GM12801 (cell line): ENCODE results near the gene ATXN2.

Experiments
- TF ChIP-seq, protein P1 (sequence below): IDR thresholded peaks from one replicate; pipeline ENCODE4 v1.5.1; 2011; ENCODE audit warnings: control low read depth; ENCODE audit not compliant: insufficient read length; ENCODE audit errors: extremely low read depth

The ATXN2 gene

DNA sequence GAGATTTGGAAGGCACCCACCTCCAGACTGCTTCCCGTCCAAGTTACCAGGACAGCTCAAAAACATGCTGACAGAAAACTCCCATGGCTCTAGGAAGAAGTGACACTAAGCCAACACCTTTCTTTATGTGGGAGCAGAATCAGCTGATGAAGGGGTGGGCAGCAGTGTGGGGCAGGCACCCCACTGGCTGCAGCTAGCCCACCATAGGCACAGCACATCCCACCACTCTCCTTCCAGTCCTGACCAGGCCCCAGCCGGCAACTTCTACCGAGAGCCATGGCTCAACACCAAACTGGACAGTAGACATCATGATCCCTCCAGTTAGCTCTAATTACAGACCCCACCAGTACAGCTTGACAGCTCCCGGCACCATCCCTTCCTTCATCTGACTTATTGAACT lies 148.4 kb downstream of the ATXN2 start:
- TF ChIP-seq, protein P1, sequence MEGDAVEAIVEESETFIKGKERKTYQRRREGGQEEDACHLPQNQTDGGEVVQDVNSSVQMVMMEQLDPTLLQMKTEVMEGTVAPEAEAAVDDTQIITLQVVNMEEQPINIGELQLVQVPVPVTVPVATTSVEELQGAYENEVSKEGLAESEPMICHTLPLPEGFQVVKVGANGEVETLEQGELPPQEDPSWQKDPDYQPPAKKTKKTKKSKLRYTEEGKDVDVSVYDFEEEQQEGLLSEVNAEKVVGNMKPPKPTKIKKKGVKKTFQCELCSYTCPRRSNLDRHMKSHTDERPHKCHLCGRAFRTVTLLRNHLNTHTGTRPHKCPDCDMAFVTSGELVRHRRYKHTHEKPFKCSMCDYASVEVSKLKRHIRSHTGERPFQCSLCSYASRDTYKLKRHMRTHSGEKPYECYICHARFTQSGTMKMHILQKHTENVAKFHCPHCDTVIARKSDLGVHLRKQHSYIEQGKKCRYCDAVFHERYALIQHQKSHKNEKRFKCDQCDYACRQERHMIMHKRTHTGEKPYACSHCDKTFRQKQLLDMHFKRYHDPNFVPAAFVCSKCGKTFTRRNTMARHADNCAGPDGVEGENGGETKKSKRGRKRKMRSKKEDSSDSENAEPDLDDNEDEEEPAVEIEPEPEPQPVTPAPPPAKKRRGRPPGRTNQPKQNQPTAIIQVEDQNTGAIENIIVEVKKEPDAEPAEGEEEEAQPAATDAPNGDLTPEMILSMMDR, result no peak

DNA sequence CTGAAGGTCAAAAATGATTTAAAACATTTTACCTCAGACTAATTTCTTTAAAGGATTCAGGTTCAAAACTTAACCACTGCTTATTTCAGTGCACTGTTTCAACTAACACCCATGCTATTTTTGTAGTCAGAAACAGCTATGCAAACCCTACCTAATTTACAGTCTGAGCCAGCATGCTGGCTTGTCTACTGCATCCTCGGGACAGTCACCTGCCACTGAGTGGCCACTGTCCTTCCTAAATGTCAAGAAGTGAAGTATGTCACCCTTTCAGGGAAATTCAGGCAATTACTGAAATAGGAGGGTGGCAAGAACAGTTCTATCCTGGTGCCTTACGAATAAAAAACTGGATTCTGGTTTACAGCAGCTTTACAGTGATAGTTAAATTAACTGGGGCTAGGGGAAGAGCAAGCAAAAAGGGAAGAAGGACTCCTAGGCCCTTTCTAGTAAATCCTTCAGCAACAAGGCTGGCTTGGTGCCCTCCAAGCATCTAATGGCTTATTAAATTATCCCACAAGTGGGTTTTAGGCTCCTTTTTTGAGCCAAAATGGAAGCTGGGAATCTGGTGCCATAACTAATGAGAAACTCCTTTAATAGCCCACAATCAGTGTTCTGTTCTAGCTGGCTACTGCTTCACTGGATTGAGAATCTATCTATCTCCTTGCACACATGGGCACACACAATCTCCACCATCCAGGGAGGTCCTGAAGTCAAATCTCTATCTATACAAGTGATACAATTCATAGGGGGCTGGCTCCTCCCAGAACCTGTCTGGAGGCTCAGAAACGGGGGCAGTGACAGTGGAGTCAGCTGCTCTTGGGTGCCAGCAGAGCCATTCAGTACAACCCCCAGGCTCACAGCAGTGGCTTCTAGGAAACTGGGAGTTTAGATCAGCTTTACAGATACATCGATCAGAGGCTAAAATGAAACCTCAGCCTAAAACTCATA lies 150.0 kb downstream of the ATXN2 start:
- TF ChIP-seq, protein P1, result no peak

DNA sequence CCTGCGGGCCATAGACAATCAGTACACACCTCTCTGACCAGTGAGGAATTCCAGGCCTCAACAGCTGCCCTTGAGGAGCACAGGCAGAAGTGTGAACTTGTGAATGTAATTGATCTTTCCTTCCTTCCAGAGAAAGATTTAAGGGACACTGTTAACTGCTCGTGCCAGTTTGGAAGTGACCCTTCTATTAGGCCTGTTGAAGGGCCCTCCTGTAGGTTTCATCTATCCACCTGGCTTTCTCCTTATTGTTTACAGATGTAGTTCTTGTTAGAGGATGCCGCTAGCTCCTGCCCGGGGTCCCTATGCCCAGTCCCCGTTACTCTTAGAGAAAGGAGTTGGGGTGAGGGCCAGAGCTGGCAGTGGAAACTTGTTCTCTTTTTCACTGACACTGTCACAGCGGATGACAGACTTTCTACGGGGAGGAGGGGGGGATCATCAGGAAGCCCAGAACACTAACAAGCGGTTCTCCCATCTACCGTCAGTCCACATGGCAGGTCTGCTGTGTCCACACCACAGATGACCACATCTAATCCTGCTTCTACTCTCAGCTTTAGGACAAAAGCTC lies 150.8 kb downstream of the ATXN2 start:
- TF ChIP-seq, protein P1, result no peak

DNA sequence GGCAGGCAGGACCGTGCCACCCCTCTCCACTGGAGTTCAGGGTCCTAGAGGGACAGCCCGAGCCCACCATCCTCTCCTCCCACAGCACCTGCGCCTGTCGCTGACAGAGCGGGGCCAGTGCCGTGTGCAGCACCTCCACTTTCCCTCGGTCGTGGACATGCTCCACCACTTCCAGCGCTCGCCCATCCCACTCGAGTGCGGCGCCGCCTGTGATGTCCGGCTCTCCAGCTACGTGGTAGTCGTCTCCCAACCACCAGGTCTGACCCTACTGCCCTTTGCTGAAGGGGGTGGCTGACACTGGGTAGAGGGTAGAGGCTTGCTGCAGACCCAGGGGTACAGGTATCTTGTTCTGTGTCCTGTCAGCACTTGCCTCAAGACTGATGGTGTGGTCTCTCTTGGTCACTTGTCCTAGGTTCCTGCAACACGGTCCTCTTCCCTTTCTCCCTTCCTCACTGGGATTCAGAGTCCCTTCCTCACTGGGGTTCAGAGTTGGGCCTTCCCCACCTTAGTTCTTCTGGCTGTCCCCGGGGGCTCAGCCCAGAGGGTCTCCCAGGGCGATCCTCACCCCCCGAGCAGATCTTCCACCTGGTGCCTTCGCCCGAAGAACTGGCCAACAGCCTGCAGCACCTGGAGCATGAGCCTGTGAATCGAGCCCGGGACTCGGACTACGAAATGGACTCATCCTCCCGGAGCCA lies 151.4 kb downstream of the ATXN2 start:
- TF ChIP-seq, protein P1, result no peak

DNA sequence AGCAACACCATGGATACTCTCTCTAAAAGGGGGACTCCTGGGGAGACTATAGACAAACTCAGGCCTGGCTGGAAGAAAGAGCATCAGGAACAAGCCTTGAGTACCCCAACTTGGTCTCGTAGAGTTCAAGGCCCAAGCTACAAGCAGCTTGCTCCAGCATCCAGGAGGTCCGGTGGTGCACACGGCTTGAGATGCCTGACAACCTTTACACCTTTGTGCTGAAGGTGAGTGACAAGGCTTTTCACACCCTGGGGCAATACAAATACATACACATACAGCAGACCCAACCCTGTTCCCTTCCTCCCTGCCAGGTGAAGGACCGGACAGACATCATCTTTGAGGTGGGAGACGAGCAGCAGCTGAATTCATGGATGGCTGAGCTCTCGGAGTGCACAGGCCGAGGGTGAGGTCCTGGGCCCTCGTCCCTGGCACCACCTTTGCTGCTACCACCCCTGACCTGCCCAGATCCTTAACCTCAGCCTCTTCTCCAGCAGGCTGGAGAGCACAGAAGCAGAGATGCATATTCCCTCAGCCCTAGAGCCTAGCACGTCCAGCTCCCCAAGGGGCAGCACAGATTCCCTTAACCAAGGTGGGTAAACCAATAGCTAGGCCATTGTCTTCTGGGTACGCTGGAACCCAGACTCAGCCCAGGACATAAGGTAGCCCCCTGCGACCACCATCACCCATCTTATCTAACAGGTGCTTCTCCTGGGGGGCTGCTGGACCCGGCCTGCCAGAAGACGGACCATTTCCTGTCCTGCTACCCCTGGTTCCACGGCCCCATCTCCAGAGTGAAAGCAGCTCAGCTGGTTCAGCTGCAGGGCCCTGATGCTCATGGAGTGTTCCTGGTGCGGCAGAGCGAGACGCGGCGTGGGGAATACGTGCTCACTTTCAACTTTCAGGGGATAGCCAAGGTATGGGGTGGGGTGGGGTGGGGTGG lies 152.2 kb downstream of the ATXN2 start:
- TF ChIP-seq, protein P1, result no peak

DNA sequence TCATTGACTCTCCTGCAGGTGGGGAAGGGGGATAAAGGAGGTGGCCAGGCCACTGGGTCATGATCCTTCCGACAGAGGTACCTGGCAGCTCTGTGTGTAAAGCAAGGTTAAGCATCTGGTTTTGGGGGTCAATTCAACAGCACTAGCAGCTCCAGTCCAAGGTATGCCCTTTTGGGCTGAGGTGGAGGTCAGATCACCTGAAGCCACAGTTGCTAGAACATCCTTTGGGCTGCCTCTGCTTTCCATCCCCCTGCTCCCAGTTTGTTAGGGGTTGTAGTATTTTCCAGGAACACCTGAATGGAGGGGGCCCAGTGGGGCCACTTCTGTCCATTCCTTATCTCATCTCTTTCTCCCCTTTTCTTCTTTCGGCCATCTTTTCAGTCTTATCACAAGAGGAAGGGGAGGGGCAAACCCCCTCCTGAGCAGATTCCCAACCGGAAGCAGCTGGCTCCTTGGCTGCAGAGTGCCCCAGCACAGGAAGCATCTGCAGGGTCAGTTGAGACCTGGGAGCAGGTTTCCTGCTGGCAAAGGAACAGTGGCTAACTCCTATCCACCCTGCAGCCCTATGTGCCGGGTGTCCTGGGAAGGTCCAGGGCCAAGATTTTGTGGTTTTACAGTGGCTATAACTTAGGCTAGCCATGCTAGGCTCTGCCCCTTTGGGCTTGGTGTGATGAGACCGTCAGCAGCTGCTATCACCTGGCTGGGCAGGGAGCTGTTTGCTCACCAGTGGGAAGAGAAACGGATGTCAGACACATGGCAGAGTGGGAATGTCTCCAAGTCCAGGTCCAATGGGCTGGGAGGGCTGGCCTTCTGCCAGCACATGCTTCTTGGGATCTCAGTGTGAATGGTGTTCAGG lies 153.2 kb downstream of the ATXN2 start:
- TF ChIP-seq, protein P1, result no peak
